GM18526 (cell line): ENCODE measurements around the gene KSR2.

Source experiments
- POLR2A ChIP-seq: IDR thresholded peaks from 3 replicates; pipeline ENCODE4 v1.6.1; 2011; ENCODE audit not compliant: insufficient read length; ENCODE audit errors: extremely low read depth

The KSR2 gene

DNA sequence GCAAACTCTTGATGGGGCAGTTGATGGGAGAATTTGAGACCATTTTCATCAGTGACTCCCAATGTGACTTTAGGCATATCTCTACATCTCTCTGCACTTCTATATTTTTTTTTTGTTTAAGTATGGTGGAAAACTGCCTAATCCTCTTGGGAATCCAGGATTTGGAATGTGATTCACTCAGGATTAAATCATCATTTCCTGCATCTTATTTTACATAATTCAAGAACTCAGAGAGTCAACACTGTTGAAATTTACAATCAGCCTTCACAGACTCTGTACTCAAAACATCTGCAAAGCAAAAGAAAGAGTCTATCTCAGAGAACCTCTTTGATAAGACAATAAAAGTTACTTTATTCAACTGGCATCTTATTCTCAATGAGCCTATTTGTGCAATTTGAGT is 346.7 kb downstream of the KSR2 start:
- TF ChIP-seq POLR2A: no peak

DNA sequence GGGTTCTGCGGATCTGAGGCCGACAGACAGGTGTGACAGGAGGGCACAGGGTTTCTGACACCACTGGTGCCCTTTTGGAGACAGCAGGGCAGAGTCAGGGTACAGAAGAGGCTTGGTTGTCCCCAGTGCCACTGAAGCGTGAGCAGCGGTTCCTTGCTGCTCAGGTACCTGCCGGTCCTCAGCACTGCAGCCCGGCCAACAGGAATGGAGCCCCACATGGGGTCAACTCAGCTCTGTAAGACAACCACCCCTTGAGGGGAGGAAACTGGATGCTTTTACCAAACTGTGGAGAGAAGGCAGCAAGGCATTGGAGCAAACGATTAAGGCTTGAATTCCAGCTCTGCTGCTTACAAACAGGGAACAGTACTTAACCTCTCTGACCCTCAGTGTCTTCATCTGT is 361.0 kb downstream of the KSR2 start:
- TF ChIP-seq POLR2A: no peak

DNA sequence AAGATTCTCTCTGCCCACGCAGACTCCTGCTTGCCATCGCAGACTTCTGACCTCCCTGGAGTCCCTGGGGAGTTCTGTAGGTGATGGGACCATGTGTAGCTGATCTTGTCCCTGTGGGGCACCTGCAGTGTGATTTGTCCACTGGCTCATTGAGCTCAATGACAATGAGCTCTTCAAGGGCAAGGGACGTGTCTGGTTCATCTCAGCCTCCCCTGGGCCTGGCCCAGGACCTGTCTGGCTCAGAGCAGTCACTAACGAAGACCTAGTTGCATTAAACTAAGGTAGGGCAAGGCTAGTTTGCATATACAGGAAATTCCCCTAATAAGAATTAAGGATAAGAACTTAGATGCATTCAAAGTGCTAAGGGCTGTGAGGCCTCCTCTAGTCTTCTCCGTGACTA is 361.8 kb downstream of the KSR2 start:
- TF ChIP-seq POLR2A: no peak

DNA sequence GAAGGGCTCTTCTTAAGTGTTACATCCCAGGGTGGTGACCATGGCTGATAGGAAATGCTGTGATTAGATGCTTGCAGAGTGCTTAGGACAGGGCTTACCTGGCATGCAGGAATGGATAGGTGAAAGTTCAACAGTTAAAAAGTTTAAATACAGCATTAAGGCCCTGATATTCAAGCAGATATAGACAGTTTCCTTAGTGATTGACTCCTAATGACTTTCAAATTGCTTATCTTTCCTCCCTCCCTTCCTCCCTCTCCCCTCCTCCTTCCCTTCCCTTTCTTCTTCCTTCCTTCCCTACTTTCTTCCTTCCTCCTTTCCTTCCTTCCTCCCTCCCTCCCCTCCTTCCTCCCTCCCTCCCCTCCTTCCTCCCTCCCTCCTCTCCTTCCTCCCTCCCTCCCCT is 362.8 kb downstream of the KSR2 start:
- TF ChIP-seq POLR2A: no peak

DNA sequence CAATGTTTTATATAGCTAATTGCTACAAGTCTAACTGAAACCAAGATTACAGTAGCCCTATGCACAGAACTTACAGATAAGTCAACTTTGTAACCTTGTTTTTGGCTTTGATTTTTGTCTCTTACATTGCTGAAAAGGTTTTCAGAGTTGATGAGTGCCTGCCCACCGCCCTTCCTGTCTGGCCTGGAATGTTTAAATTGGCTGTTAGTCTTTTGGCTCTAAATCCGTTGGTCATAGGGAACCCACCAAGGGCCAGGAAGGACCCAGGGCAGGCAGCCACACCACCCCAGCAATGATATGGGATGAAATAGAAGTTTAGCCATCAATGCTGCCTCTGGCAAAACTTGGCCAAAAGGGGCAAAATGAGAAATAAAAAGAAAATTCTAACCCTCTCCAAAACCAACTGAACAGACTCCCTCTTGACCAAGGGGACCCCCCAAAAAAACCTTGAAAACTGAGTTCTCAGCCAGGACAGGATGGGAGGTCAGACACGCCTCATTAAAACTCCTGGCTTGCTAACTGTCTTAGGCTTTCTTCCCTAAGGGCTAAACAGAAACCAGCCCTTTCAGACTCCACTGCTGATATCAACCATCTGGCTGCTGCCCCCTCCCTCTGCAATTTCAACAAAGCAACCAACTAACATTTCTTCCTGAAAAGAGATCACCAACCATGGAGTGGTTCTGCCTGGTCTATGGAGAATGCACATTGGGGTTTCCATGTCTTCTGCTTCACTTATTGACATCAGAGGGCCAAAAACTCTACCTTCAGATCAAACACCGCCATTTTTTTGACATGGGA is 365.3 kb downstream of the KSR2 start:
- no peak for TF ChIP-seq POLR2A

DNA sequence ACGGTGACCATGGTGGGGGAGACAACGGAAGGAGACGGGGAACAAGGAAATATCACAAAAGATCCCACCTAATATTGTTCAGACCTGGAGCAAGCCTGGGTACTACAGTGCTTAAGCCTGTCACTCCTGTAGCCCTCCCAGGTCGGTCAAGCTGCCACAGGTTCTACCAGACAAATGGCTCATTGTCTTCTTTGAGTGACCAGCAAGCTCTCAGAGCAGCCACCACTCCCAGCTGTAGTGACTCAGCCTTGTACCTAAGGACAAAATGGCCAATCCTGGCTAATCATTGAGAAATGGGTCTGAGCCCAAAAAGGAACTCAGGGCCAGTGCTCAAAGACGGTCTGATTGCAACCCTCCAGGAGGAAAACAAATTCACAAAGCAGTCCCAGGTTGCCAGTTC is 368.9 kb downstream of the KSR2 start:
- no peak for TF ChIP-seq POLR2A

DNA sequence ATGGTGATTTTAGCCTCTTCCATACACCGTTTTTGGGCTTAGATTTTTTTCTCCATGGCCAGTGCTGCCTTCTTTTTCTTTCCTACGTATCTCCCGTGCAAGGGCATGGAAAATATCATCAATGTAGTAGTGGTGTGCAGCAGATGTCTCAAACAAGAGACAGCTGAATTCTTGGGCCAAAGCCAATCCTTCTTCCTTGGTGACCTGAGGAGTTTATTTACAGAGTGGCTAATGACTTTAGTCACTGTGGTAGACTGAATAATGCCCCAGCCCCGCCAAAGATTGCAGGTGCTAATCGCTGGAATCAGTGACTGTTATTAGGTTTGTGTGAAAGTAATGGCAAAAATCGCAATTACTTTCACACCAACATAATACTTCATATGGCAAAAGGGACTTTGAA is 371.8 kb downstream of the KSR2 start:
- TF ChIP-seq POLR2A: no peak

DNA sequence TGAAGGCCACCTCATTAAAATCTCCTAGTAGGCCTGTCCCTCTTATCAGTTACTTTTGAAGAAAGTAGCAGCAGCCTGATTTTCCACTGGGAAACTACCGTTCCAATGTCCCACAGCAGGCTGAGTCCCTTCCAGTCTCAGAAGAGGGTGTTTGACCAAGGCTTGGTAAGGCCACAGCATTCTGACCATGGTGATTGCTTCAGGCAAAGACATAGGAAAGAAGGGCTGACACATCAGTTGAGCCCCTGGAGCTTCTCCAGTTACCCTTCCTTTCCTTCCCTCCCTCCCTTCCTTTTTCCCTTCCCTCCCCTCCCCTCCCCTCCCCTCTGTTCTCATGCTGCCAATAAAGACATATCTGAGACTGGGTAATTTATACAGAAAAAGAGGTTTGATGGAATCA is 373.0 kb downstream of the KSR2 start:
- TF ChIP-seq POLR2A: no peak

DNA sequence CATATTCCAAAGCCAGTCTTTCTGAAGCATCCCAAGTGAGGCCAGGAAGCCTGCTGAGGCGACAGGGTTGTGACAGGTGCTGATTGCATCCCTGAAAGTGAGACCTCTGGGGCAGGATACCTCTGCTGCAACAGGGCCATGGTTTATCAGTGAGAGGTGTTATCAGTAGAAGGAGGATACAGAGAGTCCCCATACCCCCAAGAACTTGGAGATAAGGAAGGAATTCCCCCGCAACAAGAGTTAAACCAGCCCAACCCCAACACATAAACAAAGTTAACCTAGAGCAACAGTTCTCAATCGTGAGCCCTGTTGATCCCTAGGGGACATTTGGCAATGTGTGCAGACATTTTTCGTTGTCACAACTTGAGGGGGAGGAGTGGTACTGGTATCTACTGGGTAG is 374.3 kb downstream of the KSR2 start:
- TF ChIP-seq POLR2A: no peak

DNA sequence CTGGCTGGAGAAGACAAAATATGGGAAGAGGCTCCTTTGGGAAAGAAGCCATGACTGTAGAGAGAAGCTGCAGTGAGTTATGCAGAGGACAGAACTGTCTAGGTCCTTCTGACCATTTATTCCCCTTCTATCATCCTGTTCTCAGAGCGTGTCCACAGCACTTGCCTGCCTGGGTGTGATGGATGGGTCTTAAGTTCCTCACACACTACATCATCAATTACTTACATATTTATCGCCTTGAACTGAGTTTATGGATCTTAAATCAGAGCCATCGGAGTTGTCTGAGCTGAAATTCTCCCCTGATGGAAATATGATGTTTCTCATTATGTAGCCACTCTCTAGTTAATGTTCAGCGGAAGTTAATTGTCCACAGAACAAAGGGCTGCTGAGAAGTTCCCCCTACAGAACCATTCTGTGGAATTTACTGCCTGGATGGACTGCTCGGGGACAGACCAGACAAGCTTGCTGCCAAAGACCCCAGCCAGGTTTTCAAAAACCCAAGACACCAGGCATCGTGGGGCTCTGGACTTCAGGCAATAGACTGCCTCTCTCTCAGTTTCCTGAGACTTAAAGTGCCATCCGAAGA is 374.9 kb downstream of the KSR2 start:
- no peak for TF ChIP-seq POLR2A

DNA sequence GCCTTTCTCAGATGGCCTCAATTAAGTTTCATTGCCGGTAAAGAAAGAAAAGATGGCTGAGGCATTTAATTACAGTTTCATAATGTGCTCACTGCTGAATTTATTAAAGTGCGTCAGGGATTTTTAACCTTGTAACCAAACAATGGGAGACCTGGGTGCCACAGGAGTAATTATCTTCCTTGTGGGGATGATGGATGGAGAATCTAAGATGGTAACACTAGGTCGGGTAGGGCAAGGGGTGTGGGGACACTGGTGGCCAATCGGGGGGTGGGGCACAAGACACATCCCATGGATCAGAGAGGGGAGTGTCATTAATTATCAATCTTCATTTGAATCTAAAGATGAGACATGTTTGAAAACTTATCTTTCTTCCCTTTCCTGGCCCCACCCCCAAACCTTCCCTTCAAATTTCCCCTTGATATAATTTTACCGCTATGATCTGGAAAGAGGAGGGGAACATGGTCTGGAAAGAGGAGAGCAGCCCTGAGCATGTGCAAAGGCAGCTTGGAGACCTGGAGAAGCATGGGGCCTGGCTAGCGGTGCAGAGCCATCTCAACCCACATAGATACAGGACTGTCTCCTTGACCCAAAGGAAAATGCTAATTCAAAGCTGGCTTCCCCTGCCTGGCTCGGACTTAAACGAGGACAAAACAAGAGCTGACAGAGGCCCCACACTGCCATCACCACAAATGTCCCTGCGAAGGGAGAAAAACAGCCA is 376.0 kb downstream of the KSR2 start:
- no peak for TF ChIP-seq POLR2A

DNA sequence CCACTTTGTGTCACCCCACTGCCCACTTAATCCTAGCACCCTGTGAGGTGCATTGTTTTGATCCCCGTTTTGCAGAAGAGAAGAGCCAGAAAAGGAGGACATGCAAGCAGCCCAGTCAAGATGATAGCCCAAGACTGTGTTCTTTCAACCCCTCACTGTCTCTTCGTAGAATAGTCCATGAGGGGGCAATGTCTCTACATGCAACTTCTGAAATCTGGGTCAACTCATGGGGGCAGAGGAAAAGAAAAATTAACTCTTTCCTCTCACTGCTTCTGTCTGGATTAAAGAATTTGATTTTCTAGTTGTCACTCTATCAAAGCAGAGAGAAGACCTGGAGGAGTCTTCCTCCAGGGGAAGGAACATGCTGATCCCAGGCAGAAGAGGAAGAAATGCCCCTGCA is 377.8 kb downstream of the KSR2 start:
- no peak for TF ChIP-seq POLR2A

DNA sequence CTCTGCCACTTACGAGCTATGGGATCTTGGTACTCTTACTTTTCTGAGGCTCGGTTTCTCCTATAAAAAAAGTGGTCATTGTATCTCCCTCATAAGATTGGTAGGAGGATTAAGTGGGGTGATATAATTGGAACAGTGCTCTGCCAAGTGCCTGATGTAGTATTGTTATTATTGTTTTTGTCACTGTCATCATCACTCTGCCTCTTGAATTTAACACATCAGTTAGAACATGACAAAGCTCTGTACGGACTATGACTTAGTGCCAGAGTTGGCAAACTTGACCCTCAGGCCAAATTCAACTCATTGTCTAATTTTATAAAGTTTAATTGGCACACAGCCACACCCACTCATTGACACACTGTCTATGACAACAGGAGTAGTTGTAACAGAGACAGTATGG is 378.4 kb downstream of the KSR2 start:
- no peak for TF ChIP-seq POLR2A

DNA sequence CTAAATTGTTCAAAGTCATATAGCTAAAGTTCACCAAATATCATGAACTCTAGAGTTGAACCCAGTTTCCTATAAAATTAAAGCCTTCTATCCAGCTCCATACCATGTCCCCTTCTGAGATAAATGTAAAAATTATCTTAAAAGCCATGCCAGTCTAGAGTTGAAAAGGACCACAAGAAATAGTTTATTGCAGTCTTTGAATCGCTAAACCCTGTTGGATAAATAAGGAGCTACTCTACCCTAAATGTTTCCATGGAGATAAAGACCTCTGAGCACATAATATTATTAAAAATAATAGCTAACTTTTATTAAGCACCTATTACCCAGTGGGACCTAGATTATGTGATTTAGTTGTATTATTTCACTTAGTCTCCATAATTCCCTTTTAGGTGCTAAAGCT is 379.8 kb downstream of the KSR2 start:
- no peak for TF ChIP-seq POLR2A

DNA sequence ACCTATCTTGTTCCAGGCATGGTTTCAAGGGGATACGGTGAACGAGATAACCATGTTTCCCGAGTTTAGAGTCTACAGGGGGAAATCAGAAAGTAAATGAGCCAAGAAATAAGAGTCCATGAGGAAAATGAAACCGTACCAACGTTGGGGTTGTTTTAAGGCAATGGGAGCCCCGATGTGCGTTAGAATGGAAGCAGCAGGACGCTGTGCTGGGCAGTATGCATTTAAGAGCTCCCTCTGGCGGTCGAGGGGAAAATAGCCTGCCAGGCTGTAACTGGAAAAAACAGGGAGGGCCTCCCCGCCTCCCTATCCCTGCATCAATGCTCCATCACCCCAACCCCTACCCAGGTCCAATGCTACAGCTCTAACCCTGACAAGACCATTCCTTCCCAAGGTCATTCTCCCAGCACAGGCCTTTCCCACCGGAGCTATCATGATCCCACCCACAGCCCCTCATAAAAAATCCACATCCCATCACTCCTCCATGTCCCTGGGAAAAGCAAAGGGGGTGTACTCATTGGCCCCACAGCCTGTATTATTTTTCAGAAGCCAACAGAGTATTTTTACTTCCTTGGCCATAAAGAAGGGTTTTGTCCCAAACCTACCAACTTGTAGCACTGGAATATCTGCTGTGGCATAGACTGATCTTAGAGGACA is 381.0 kb downstream of the KSR2 start:
- TF ChIP-seq POLR2A: no peak
